ES-I3 (cell line): ENCODE measurements around the gene RAD51B.
"Not testable (repeated sequence)": the region's sequence is repeated elsewhere in the genome, so short reads cannot be mapped to it uniquely, and the experiment has no call there.

Source experiments
- H3K36me3 ChIP-seq: 2 replicates; pipeline ENCODE4 v1.6.1; 2013; ENCODE audit warnings: mild to moderate bottlenecking, low read length, control low read depth, moderate library complexity; ENCODE audit not compliant: insufficient read depth
- H3K4me1 ChIP-seq: 2 replicates; pipeline ENCODE4 v1.6.1; 2013; ENCODE audit warnings: mild to moderate bottlenecking, control low read depth, low read length; ENCODE audit not compliant: insufficient read depth
- H3K9ac ChIP-seq: 2 replicates; pipeline ENCODE4 v1.6.1; 2013; ENCODE audit warnings: low read depth, mild to moderate bottlenecking, low read length, moderate library complexity
- H3K9me3 ChIP-seq: 2 replicates; pipeline ENCODE4 v1.6.1; 2013; ENCODE audit warnings: mild to moderate bottlenecking, low read length, moderate library complexity; ENCODE audit not compliant: control insufficient read depth, insufficient read depth

Gene RAD51B

GRCh38 chr14:67961676-67962075, 142.1 kb downstream of the RAD51B start:
- Histone ChIP-seq H3K4me1 (no peaks in the 10 kb centered on the region), H3K9me3 (no peaks in the 10 kb centered on the region), H3K36me3 (no peaks in the 10 kb centered on the region), H3K9ac (no peak overlapping the region)

GRCh38 chr14:67962215-67962644, 142.7 kb downstream of the RAD51B start:
- Histone ChIP-seq H3K4me1 (no peaks in the 10 kb centered on the region), H3K9ac (no peak overlapping the region), H3K9me3 (no peaks in the 10 kb centered on the region), H3K36me3 (no peaks in the 10 kb centered on the region)

GRCh38 chr14:67963545-67963944, 144.0 kb downstream of the RAD51B start:
- no peaks in the 10 kb centered on the region for H3K4me1 ChIP-seq
- no peaks in the 10 kb centered on the region for H3K36me3 ChIP-seq
- no peaks in the 10 kb centered on the region; the same call in 1 of the 2 replicates for H3K9me3 ChIP-seq
- H3K9ac ChIP-seq = no peak overlapping the region

GRCh38 chr14:67963960-67964812, 144.6 kb downstream of the RAD51B start:
- peaks cover 2% of the 10 kb centered on the region; the same call in 1 of the 2 replicates for H3K9me3 ChIP-seq
- no peak overlapping the region for H3K9ac ChIP-seq
- no peaks in the 10 kb centered on the region for H3K4me1 ChIP-seq
- no peaks in the 10 kb centered on the region for H3K36me3 ChIP-seq

GRCh38 chr14:67965696-67966095, 146.1 kb downstream of the RAD51B start:
- H3K9me3 ChIP-seq = peaks cover 3% of the 10 kb centered on the region; the same call in 1 of the 2 replicates
- H3K4me1 ChIP-seq = peaks cover 1% of the 10 kb centered on the region; the same call in 1 of the 2 replicates
- H3K36me3 ChIP-seq = no peaks in the 10 kb centered on the region
- H3K9ac ChIP-seq = no peak overlapping the region

- Histone ChIP-seq H3K36me3 (no peaks in the 10 kb centered on the region), H3K9me3 (peaks cover 3% of the 10 kb centered on the region; the same call in 1 of the 2 replicates), H3K9ac (no peak overlapping the region), H3K4me1 (peaks cover 16% of the 10 kb centered on the region; the same call in 1 of the 2 replicates)
Observed at GRCh38 chr14:67967206-67967605, 147.6 kb downstream of the RAD51B start.

GRCh38 chr14:67967970-67968369, 148.4 kb downstream of the RAD51B start:
- not testable (repeated sequence) for H3K9ac ChIP-seq, H3K36me3 ChIP-seq, H3K9me3 ChIP-seq
- H3K4me1 ChIP-seq = peaks cover 16% of the 10 kb centered on the region; the same call in 1 of the 2 replicates

GRCh38 chr14:67970923-67971322, 151.3 kb downstream of the RAD51B start:
- H3K4me1 ChIP-seq = peaks cover 16% of the 10 kb centered on the region; the same call in 1 of the 2 replicates
- peaks cover 3% of the 10 kb centered on the region; the same call in 1 of the 2 replicates for H3K9me3 ChIP-seq
- no peaks in the 10 kb centered on the region for H3K36me3 ChIP-seq
- H3K9ac ChIP-seq = no peak overlapping the region

GRCh38 chr14:67971627-67972625, 152.3 kb downstream of the RAD51B start:
- Histone ChIP-seq H3K4me1 (peaks cover 16% of the 10 kb centered on the region; the same call in 1 of the 2 replicates), H3K36me3 (no peaks in the 10 kb centered on the region), H3K9me3 (peaks cover 3% of the 10 kb centered on the region; the same call in 1 of the 2 replicates), H3K9ac (no peak overlapping the region; the same call in 1 of the 2 replicates)

GRCh38 chr14:67973436-67973835, 153.9 kb downstream of the RAD51B start:
- Histone ChIP-seq H3K9me3 (peaks cover 3% of the 10 kb centered on the region; the same call in 1 of the 2 replicates), H3K4me1 (peaks cover 19% of the 10 kb centered on the region; the same call in 1 of the 2 replicates), H3K36me3 (no peaks in the 10 kb centered on the region), H3K9ac (no peak overlapping the region)

- no peaks in the 10 kb centered on the region for H3K9me3 ChIP-seq
- peaks cover 20% of the 10 kb centered on the region; the same call in 1 of the 2 replicates for H3K4me1 ChIP-seq
- no peaks in the 10 kb centered on the region for H3K36me3 ChIP-seq
- no peak overlapping the region for H3K9ac ChIP-seq
Observed at GRCh38 chr14:67975470-67975869, 155.9 kb downstream of the RAD51B start.

- peaks cover 4% of the 10 kb centered on the region; the same call in 1 of the 2 replicates for H3K4me1 ChIP-seq
- H3K36me3 ChIP-seq = no peaks in the 10 kb centered on the region
- H3K9ac ChIP-seq = no peak overlapping the region
- H3K9me3 ChIP-seq = no peaks in the 10 kb centered on the region
Observed at GRCh38 chr14:67977434-67978034, 158.0 kb downstream of the RAD51B start.

- Histone ChIP-seq H3K9me3 (no peaks in the 10 kb centered on the region), H3K4me1 (peaks cover 4% of the 10 kb centered on the region; the same call in 1 of the 2 replicates), H3K9ac (no peak overlapping the region), H3K36me3 (no peaks in the 10 kb centered on the region)
Observed at GRCh38 chr14:67978749-67979148, 159.2 kb downstream of the RAD51B start.
